ENCODE data around the gene ARHGAP42.

The ARHGAP42 gene

DNA sequence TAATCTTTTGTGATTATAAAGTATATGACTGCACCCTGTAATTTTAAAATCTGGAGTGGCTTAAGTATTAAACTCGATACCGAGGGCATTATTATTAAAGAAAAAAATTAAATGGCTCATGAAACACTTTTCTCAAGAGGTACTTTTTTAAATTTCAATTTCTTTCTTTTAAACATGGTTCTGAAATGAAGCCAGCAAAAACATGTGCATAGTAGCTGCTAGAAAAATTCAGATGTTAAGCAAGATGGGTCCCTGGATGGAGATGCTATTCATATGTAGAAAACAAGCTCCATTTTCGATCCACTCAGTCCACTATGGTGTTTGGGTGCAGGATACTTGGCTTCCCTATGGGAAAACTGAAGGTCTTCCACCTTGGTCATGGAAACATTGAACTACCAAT is 253.0 kb downstream of the ARHGAP42 start (continued):
- TF ChIP-seq, protein P1, sequence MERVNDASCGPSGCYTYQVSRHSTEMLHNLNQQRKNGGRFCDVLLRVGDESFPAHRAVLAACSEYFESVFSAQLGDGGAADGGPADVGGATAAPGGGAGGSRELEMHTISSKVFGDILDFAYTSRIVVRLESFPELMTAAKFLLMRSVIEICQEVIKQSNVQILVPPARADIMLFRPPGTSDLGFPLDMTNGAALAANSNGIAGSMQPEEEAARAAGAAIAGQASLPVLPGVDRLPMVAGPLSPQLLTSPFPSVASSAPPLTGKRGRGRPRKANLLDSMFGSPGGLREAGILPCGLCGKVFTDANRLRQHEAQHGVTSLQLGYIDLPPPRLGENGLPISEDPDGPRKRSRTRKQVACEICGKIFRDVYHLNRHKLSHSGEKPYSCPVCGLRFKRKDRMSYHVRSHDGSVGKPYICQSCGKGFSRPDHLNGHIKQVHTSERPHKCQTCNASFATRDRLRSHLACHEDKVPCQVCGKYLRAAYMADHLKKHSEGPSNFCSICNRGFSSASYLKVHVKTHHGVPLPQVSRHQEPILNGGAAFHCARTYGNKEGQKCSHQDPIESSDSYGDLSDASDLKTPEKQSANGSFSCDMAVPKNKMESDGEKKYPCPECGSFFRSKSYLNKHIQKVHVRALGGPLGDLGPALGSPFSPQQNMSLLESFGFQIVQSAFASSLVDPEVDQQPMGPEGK (CRISPR knock-in tag; IDR thresholded peaks at IDR 0.05; ENCODE audit: borderline replicate concordance): no peak
- TF ChIP-seq RARB (CRISPR knock-in tag; IDR thresholded peaks at IDR 0.05): no peak
- TF ChIP-seq SNAI2 (CRISPR knock-in tag; IDR thresholded peaks at IDR 0.05): no peak
- TF ChIP-seq ISL1 (CRISPR knock-in tag; IDR thresholded peaks at IDR 0.05): no peak

DNA sequence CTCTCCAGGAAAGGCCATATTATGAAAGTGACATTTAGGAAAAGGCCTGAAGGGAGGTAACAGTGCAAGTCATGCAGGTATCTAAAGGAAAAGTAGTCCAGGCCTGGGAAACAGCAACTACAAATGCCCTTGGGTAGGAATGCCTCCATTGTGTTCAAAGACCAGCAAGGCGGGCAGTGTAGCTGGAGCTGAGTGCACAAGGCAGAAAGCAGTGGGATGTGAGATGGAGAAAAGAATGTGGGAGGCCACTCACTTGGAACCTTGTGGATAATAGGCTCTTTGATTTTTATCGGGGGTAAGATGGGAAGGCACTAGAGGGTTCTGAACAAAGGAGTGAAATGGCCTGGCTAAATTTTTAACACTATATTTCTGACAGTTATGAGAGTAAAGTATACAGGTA is 253.9 kb downstream of the ARHGAP42 start:
- no peak for TF ChIP-seq SNAI2 (CRISPR knock-in tag; IDR thresholded peaks at IDR 0.05)
- TF ChIP-seq, protein P2, sequence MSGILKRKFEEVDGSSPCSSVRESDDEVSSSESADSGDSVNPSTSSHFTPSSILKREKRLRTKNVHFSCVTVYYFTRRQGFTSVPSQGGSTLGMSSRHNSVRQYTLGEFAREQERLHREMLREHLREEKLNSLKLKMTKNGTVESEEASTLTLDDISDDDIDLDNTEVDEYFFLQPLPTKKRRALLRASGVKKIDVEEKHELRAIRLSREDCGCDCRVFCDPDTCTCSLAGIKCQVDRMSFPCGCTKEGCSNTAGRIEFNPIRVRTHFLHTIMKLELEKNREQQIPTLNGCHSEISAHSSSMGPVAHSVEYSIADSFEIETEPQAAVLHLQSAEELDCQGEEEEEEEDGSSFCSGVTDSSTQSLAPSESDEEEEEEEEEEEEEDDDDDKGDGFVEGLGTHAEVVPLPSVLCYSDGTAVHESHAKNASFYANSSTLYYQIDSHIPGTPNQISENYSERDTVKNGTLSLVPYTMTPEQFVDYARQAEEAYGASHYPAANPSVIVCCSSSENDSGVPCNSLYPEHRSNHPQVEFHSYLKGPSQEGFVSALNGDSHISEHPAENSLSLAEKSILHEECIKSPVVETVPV (CRISPR knock-in tag; IDR thresholded peaks at IDR 0.05): no peak
- TF ChIP-seq, protein P3, sequence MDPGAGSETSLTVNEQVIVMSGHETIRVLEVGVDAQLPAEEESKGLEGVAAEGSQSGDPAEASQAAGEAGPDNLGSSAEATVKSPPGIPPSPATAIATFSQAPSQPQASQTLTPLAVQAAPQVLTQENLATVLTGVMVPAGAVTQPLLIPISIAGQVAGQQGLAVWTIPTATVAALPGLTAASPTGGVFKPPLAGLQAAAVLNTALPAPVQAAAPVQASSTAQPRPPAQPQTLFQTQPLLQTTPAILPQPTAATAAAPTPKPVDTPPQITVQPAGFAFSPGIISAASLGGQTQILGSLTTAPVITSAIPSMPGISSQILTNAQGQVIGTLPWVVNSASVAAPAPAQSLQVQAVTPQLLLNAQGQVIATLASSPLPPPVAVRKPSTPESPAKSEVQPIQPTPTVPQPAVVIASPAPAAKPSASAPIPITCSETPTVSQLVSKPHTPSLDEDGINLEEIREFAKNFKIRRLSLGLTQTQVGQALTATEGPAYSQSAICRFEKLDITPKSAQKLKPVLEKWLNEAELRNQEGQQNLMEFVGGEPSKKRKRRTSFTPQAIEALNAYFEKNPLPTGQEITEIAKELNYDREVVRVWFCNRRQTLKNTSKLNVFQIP (CRISPR knock-in tag; IDR thresholded peaks at IDR 0.05; ENCODE audit: borderline replicate concordance, low read depth): no peak
- TF ChIP-seq RARB (CRISPR knock-in tag; IDR thresholded peaks at IDR 0.05): no peak
- TF ChIP-seq PPARA (CRISPR knock-in tag; IDR thresholded peaks at IDR 0.05; ENCODE audit: borderline replicate concordance): no peak
- TF ChIP-seq ZFP3 (CRISPR knock-in tag; IDR thresholded peaks at IDR 0.05): no peak
- TF ChIP-seq, protein P4, sequence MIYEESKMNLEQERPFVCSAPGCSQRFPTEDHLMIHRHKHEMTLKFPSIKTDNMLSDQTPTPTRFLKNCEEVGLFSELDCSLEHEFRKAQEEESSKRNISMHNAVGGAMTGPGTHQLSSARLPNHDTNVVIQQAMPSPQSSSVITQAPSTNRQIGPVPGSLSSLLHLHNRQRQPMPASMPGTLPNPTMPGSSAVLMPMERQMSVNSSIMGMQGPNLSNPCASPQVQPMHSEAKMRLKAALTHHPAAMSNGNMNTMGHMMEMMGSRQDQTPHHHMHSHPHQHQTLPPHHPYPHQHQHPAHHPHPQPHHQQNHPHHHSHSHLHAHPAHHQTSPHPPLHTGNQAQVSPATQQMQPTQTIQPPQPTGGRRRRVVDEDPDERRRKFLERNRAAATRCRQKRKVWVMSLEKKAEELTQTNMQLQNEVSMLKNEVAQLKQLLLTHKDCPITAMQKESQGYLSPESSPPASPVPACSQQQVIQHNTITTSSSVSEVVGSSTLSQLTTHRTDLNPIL (CRISPR knock-in tag; IDR thresholded peaks at IDR 0.05; ENCODE audit: low read depth): no peak
- TF ChIP-seq TCF4 (CRISPR knock-in tag; IDR thresholded peaks at IDR 0.05; ENCODE audit: borderline replicate concordance): no peak
- TF ChIP-seq ZNF565 (CRISPR knock-in tag; conservative IDR thresholded peaks at IDR 0.05; ENCODE audit: low read depth): no peak
- TF ChIP-seq GLIS3 (CRISPR knock-in tag; IDR thresholded peaks at IDR 0.05): no peak
- TF ChIP-seq ESRRG (CRISPR knock-in tag; IDR thresholded peaks at IDR 0.05): no peak
- no peak for TF ChIP-seq ARNTL (CRISPR knock-in tag; IDR thresholded peaks at IDR 0.05; ENCODE audit: borderline replicate concordance, low read depth)
- ATAC-seq: no peak

DNA sequence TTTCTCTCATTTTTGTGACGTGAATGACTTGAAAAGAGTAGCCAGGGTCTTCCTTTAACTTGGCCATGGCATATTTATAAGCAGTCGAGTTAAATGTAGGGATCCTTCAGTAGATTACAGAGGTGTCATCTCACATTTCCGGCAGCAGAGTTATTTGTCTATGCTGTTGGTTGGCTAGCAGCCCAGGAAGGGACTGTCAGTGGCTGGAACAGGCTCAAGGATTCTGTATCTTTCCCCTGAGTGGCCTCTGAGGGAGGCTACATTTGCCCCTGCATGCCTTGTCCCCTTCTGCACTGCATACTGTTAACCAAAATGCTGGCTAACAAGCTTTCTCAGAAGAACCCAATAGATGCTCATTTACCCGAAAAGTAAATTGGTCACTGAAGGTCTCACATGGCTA is 254.9 kb downstream of the ARHGAP42 start:
- TF ChIP-seq ZNF8 (CRISPR knock-in tag; IDR thresholded peaks at IDR 0.05) (no peak), ZNF70 (CRISPR knock-in tag; IDR thresholded peaks at IDR 0.05) (no peak), ZNF565 (CRISPR knock-in tag; conservative IDR thresholded peaks at IDR 0.05; ENCODE audit: low read depth) (no peak), OSR1 (CRISPR knock-in tag; IDR thresholded peaks at IDR 0.05) (no peak)
- TF ChIP-seq, protein P2 (CRISPR knock-in tag; IDR thresholded peaks at IDR 0.05): no peak
- TF ChIP-seq, protein P5, sequence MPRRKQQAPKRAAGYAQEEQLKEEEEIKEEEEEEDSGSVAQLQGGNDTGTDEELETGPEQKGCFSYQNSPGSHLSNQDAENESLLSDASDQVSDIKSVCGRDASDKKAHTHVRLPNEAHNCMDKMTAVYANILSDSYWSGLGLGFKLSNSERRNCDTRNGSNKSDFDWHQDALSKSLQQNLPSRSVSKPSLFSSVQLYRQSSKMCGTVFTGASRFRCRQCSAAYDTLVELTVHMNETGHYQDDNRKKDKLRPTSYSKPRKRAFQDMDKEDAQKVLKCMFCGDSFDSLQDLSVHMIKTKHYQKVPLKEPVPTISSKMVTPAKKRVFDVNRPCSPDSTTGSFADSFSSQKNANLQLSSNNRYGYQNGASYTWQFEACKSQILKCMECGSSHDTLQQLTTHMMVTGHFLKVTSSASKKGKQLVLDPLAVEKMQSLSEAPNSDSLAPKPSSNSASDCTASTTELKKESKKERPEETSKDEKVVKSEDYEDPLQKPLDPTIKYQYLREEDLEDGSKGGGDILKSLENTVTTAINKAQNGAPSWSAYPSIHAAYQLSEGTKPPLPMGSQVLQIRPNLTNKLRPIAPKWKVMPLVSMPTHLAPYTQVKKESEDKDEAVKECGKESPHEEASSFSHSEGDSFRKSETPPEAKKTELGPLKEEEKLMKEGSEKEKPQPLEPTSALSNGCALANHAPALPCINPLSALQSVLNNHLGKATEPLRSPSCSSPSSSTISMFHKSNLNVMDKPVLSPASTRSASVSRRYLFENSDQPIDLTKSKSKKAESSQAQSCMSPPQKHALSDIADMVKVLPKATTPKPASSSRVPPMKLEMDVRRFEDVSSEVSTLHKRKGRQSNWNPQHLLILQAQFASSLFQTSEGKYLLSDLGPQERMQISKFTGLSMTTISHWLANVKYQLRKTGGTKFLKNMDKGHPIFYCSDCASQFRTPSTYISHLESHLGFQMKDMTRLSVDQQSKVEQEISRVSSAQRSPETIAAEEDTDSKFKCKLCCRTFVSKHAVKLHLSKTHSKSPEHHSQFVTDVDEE (CRISPR knock-in tag; IDR thresholded peaks at IDR 0.05): no peak
- ATAC-seq: no peak
